SK-N-SH (cell line): ENCODE measurements around the gene ACVR2B.

Source experiments
- TAF1 ChIP-seq: IDR thresholded peaks from 2 replicates; pipeline ENCODE4 v1.6.1; 2012; ENCODE audit warnings: low read depth, mild to moderate bottlenecking, low read length, moderate library complexity, borderline replicate concordance
- TF ChIP-seq, protein P1 (sequence below): fragments of 200-600 bp; sonication (generic); IDR thresholded peaks from 2 replicates; pipeline ENCODE4 v1.6.1; 2017; ENCODE audit warnings: antibody characterized with exemption, mild to moderate bottlenecking, moderate library complexity

GRCh38 chr3:38477057-38477820, 23.5 kb downstream of the ACVR2B start:
- TF ChIP-seq, protein P1, sequence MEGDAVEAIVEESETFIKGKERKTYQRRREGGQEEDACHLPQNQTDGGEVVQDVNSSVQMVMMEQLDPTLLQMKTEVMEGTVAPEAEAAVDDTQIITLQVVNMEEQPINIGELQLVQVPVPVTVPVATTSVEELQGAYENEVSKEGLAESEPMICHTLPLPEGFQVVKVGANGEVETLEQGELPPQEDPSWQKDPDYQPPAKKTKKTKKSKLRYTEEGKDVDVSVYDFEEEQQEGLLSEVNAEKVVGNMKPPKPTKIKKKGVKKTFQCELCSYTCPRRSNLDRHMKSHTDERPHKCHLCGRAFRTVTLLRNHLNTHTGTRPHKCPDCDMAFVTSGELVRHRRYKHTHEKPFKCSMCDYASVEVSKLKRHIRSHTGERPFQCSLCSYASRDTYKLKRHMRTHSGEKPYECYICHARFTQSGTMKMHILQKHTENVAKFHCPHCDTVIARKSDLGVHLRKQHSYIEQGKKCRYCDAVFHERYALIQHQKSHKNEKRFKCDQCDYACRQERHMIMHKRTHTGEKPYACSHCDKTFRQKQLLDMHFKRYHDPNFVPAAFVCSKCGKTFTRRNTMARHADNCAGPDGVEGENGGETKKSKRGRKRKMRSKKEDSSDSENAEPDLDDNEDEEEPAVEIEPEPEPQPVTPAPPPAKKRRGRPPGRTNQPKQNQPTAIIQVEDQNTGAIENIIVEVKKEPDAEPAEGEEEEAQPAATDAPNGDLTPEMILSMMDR: no peak
- TF ChIP-seq TAF1: no peak
